ENCODE data around the gene EMID1.

Gene EMID1

DNA sequence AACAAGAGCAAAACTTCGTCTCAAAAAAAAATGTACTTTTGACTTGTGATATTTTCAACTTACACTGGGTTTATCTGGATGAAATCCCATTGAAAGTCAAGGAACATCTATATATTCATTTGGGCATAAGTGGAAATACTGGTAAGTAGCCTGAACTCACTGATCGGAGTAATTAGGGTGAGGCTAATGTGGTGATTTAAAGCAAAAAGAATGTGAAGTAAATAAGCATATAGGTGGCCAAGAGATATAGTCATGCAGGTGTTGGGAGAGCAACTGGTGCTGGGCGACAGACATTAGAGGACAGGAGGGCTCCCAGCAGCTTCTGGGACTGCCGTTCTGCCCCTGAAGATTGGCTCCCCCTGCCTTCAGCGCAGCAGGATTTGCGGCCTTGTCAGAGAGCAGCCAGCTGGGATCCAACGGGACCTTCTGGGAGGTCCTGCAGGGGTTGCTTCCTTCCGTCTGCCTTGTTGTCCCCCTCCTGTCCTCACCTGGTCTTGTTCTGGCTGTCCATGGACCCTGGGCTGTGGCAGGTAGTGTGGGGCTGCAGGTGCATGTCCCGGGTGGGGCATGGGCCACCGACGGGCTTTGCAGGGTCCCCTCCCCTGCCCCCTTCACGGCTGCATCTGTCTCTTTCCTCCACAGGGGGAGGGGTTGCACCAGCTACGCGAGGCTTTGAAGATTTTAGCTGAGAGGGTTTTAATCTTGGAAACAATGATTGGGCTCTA, 48.0 kb downstream of the EMID1 start:
- peak; percentile 12 for DNase-seq (ENCODE audit: extremely low spot score)
- ChIA-PET POLR2A (no interaction called here), CTCF (interaction anchor here (1.3 kb wide), 1 partner anchor 8 kb away, joined by 7 read pairs; no protein-coding TSS in a partner anchor)
- TF ChIP-seq BHLHE40 (IDR thresholded peaks at IDR 0.05; ENCODE audit: borderline replicate concordance) (no peak), ELF4 (IDR thresholded peaks at IDR 0.05) (no peak), ZNF384 (IDR thresholded peaks at IDR 0.05) (no peak), ARNT (IDR thresholded peaks at IDR 0.05) (no peak)

GRCh38 chr22:29254286-29254660, 48.6 kb downstream of the EMID1 start:
- ChIA-PET CTCF (interaction anchor here (1.3 kb wide), 1 partner anchor 9 kb away, joined by 7 read pairs; no protein-coding TSS in a partner anchor), POLR2A (no interaction called here)
- peak; percentile 6 for DNase-seq (ENCODE audit: extremely low spot score)
- TF ChIP-seq FOXA1 (IDR thresholded peaks at IDR 0.05) (no peak), L3MBTL2 (conservative IDR thresholded peaks at IDR 0.05) (no peak), TARDBP (IDR thresholded peaks at IDR 0.05) (no peak), SP1 (IDR thresholded peaks at IDR 0.05) (no peak), ELF4 (IDR thresholded peaks at IDR 0.05) (no peak), FOXK2 (IDR thresholded peaks at IDR 0.05) (no peak), ZNF384 (IDR thresholded peaks at IDR 0.05) (no peak), PKNOX1 (IDR thresholded peaks at IDR 0.05) (no peak), ARNT (IDR thresholded peaks at IDR 0.05) (no peak), FOXM1 (IDR thresholded peaks at IDR 0.05; ENCODE audit: borderline replicate concordance) (no peak), NFRKB (IDR thresholded peaks at IDR 0.05) (no peak), BHLHE40 (IDR thresholded peaks at IDR 0.05; ENCODE audit: borderline replicate concordance) (no peak), CTBP1 (IDR thresholded peaks at IDR 0.05; ENCODE audit: borderline replicate concordance) (no peak), HDGF (IDR thresholded peaks at IDR 0.05; ENCODE audit: borderline replicate concordance) (no peak), LEF1 (IDR thresholded peaks at IDR 0.05; ENCODE audit: borderline replicate concordance) (no peak), SUZ12 (IDR thresholded peaks at IDR 0.05) (no peak)

- DNase-seq (ENCODE audit: extremely low spot score) = no peak
- CTCF ChIA-PET = interaction anchor here (1.3 kb wide), 1 partner anchor 9 kb away, joined by 7 read pairs; no protein-coding TSS in a partner anchor
- POLR2A ChIA-PET = no interaction called here
- TF ChIP-seq BHLHE40 (IDR thresholded peaks at IDR 0.05; ENCODE audit: borderline replicate concordance) = no peak
- TF ChIP-seq CTBP1 (IDR thresholded peaks at IDR 0.05; ENCODE audit: borderline replicate concordance) = no peak
- no peak for TF ChIP-seq FOXM1 (IDR thresholded peaks at IDR 0.05; ENCODE audit: borderline replicate concordance)
- TF ChIP-seq NFRKB (IDR thresholded peaks at IDR 0.05) = no peak
- TF ChIP-seq HDGF (IDR thresholded peaks at IDR 0.05; ENCODE audit: borderline replicate concordance) = no peak
These were observed 49.4 kb downstream of the EMID1 start for GRCh38 chr22:29255064-29255621.

GRCh38 chr22:29256606-29257325, 51.1 kb downstream of the EMID1 start:
- ChIA-PET POLR2A (interaction anchor here (0.8 kb wide), 1 partner anchor 12 kb away, joined by 3 read pairs; the partner anchor contains the start of gene EWSR1), CTCF (interaction anchor here (1.2 kb wide), 1 partner anchor 11 kb away, joined by 4 read pairs; no protein-coding TSS in a partner anchor)
- DNase-seq (ENCODE audit: extremely low spot score) = no peak
- TF ChIP-seq HDGF (IDR thresholded peaks at IDR 0.05; ENCODE audit: borderline replicate concordance) (no peak), NFRKB (IDR thresholded peaks at IDR 0.05) (no peak), TARDBP (IDR thresholded peaks at IDR 0.05) (no peak), SUZ12 (IDR thresholded peaks at IDR 0.05) (no peak), ELF4 (IDR thresholded peaks at IDR 0.05) (no peak), ARNT (IDR thresholded peaks at IDR 0.05) (no peak), ZNF384 (IDR thresholded peaks at IDR 0.05) (no peak), PKNOX1 (IDR thresholded peaks at IDR 0.05) (no peak), FOXA1 (IDR thresholded peaks at IDR 0.05) (no peak)

DNA sequence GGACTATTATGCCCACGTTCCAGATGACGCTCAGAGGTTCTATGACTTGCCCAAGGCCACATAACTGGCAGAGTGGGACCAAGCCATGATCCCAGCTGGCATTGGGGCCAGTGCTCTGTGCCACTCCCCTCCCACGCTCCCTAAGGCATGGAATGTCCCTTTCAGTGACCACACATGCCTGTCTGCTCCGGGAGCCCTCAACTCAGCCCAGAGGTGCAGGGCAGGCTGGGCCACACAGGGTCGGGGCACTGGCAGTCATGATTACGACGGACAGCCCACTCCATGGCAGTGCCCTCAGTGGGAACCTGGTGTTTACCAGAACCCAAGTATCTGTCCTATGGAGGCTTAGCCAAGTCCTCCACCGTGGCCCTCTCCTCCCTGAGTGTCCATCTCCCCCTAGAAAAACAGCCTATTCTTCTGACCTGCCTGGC, 52.1 kb downstream of the EMID1 start:
- POLR2A ChIA-PET = no interaction called here
- CTCF ChIA-PET = no interaction called here
- no peak for TF ChIP-seq FOXA1 (IDR thresholded peaks at IDR 0.05)
- TF ChIP-seq LEF1 (IDR thresholded peaks at IDR 0.05; ENCODE audit: borderline replicate concordance) = no peak
- no peak for TF ChIP-seq ZNF384 (IDR thresholded peaks at IDR 0.05)
- no peak for TF ChIP-seq TARDBP (IDR thresholded peaks at IDR 0.05)
- TF ChIP-seq SUZ12 (IDR thresholded peaks at IDR 0.05) = no peak
- TF ChIP-seq HDGF (IDR thresholded peaks at IDR 0.05; ENCODE audit: borderline replicate concordance) = no peak
- no peak for TF ChIP-seq SP1 (IDR thresholded peaks at IDR 0.05)
- TF ChIP-seq NFRKB (IDR thresholded peaks at IDR 0.05) = no peak
- TF ChIP-seq CTBP1 (IDR thresholded peaks at IDR 0.05; ENCODE audit: borderline replicate concordance) = no peak
- TF ChIP-seq PKNOX1 (IDR thresholded peaks at IDR 0.05) = no peak
- TF ChIP-seq FOXK2 (IDR thresholded peaks at IDR 0.05) = no peak
- TF ChIP-seq FOXM1 (IDR thresholded peaks at IDR 0.05; ENCODE audit: borderline replicate concordance) = no peak
- DNase-seq (ENCODE audit: extremely low spot score) = no peak

All from HEK293T (cell line).